GM23338 (cell line): ENCODE measurements around the gene TJP1. TPM values are rescaled to one million over a fixed set of nuclear protein-coding genes. Genes with fewer than 3 reads are reported as not detected.

Source experiments
- ATAC-seq: fragments of 200-7000 bp; cut with Tn5 transposase; 3 replicates; pipeline ENCODE4 v1.9.1; 2020
- DNase-seq: peaks from one replicate; pipeline ENCODE4 v3.0.0-alpha.2; 2015; ENCODE audit warnings: low spot score
- H2AFZ ChIP-seq: fragments of 200-600 bp; sonication (generic); 2 replicates; pipeline ENCODE4 v1.8.0; 2016; ENCODE audit warnings: antibody characterized with exemption, mild to moderate bottlenecking, moderate library complexity
- H3F3A ChIP-seq: fragments of 200-600 bp; sonication (generic); replicated peaks from 2 replicates; pipeline ENCODE4 v1.8.0; 2017; ENCODE audit warnings: antibody characterized with exemption, mixed run types, low read depth
- H3K27ac ChIP-seq: fragments of 200-600 bp; sonication (generic); 2 replicates; pipeline ENCODE4 v1.6.1; 2016; ENCODE audit warnings: low read depth
- H3K27me3 ChIP-seq: fragments of 200-600 bp; sonication (generic); 2 replicates; pipeline ENCODE4 v1.8.0; 2016; ENCODE audit warnings: mild to moderate bottlenecking, mixed run types, moderate library complexity; ENCODE audit not compliant: insufficient read depth
- H3K36me3 ChIP-seq: fragments of 200-600 bp; sonication (generic); 2 replicates; pipeline ENCODE4 v1.8.0; 2016; ENCODE audit warnings: mild to moderate bottlenecking; ENCODE audit not compliant: insufficient read depth
- H3K4me1 ChIP-seq: fragments of 200-600 bp; sonication (generic); 2 replicates; pipeline ENCODE4 v1.8.0; 2016; ENCODE audit warnings: mild to moderate bottlenecking, moderate library complexity; ENCODE audit not compliant: insufficient read depth
- H3K4me2 ChIP-seq: fragments of 200-600 bp; sonication (generic); 2 replicates; pipeline ENCODE4 v1.7.1; 2017; ENCODE audit warnings: mixed run types
- H3K4me3 ChIP-seq: fragments of 200-600 bp; sonication (generic); 2 replicates; pipeline ENCODE4 v1.6.1; 2016; ENCODE audit warnings: mixed run types
- H3K79me2 ChIP-seq: fragments of 200-600 bp; sonication (generic); replicated peaks from 2 replicates; pipeline ENCODE4 v1.8.0; 2017; ENCODE audit warnings: mild to moderate bottlenecking; ENCODE audit not compliant: insufficient read depth
- H3K9me2 ChIP-seq: fragments of 200-600 bp; sonication (generic); 2 replicates; pipeline ENCODE4 v1.8.0; 2017; ENCODE audit not compliant: insufficient read depth
- H4K20me1 ChIP-seq: fragments of 200-600 bp; sonication (generic); replicated peaks from 2 replicates; pipeline ENCODE4 v1.8.0; 2017; ENCODE audit warnings: mild to moderate bottlenecking; ENCODE audit not compliant: insufficient read depth
- H3K27ac Mint-ChIP-seq: 2 replicates; pipeline ENCODE4 v1.8.0; 2020; ENCODE audit warnings: inconsistent platforms, mild to moderate bottlenecking, moderate library complexity, mixed read lengths
- H3K27me3 Mint-ChIP-seq: 3 replicates; pipeline ENCODE4 v1.8.0; 2022; ENCODE audit warnings: low read depth, mild to moderate bottlenecking, moderate library complexity, mixed read lengths, inconsistent platforms; ENCODE audit not compliant: insufficient read depth, poor library complexity
- H3K36me3 Mint-ChIP-seq: 3 replicates; pipeline ENCODE4 v1.8.0; 2021; ENCODE audit warnings: low read depth, mild to moderate bottlenecking, inconsistent platforms, moderate library complexity, mixed read lengths
- H3K4me1 Mint-ChIP-seq: 3 replicates; pipeline ENCODE4 v1.8.0; 2020; ENCODE audit warnings: mild to moderate bottlenecking, inconsistent platforms, mixed read lengths
- H3K4me3 Mint-ChIP-seq: 3 replicates; pipeline ENCODE4 v1.8.0; 2021; ENCODE audit warnings: moderate library complexity, mild to moderate bottlenecking, inconsistent platforms, mixed read lengths
- H3K9me3 Mint-ChIP-seq: 3 replicates; pipeline ENCODE4 v1.8.0; 2020; ENCODE audit warnings: moderate library complexity, mild to moderate bottlenecking, inconsistent platforms, mixed read lengths
- EZH2 ChIP-seq: fragments of 200-600 bp; sonication (generic); IDR thresholded peaks from one replicate; pipeline ENCODE4 v1.8.0; 2017; ENCODE audit warnings: antibody characterized with exemption, mild to moderate bottlenecking, low read depth; ENCODE audit not compliant: unreplicated experiment
- EZH2phosphoT487 ChIP-seq: fragments of 200-600 bp; sonication (generic); IDR thresholded peaks from one replicate; pipeline ENCODE4 v1.8.1; 2018; ENCODE audit warnings: antibody characterized with exemption; ENCODE audit not compliant: unreplicated experiment
- JUNB ChIP-seq: IDR thresholded peaks from one replicate; pipeline ENCODE4 v1.6.1; 2016; ENCODE audit warnings: antibody characterized with exemption; ENCODE audit not compliant: unreplicated experiment
- NANOG ChIP-seq: IDR thresholded peaks from 2 replicates; pipeline ENCODE4 v1.6.1; 2016; ENCODE audit warnings: antibody characterized with exemption, borderline replicate concordance
- STAT1 ChIP-seq: IDR thresholded peaks from one replicate; pipeline ENCODE4 v1.6.1; 2016; ENCODE audit warnings: antibody characterized with exemption; ENCODE audit not compliant: unreplicated experiment
- ZNF114 ChIP-seq: fragments of 250-450 bp; sonication (Bioruptor Pico); IDR thresholded peaks from 2 replicates; pipeline ENCODE4 v1.5.0; 2020; ENCODE audit warnings: mild to moderate bottlenecking, moderate library complexity
- ZNF331 ChIP-seq: fragments of 250-450 bp; sonication (Bioruptor Pico); IDR thresholded peaks from 2 replicates; pipeline ENCODE4 v1.5.0; 2020; ENCODE audit warnings: low read depth, mild to moderate bottlenecking, moderate library complexity
- polyA plus RNA-seq: library from polyadenylated mRNA; unstranded; fragments of >200 nt; fragmentation: Nextera tagmentation; extraction: Ambion mirVana; gene quantifications from 2 replicates; pipeline ENCODE4 v1.2.1, GENCODE V29; 2016
- total RNA-seq: library from RNA; depleted of rRNA; stranded (reverse); fragments of >200 nt; shearing (Covaris generic); gene quantifications from 2 replicates; pipeline ENCODE4 v1.2.3, GENCODE V29; 2014
- TF ChIP-seq, protein P1 (sequence below), 2 experiments: fragments of 200-600 bp in 1 of 2; sonication (generic) in 1 of 2; conservative IDR thresholded peaks; 2 replicates each; pipeline versions ENCODE4 v1.5.1 to v1.6.1; 2016 to 2017; ENCODE audit warnings: antibody characterized with exemption in 2 of 2, low read depth in 2 of 2, mild to moderate bottlenecking in 2 of 2, moderate library complexity in 1 of 2
- TF ChIP-seq, protein P2 (sequence below): IDR thresholded peaks from 2 replicates; pipeline ENCODE4 v1.6.1; 2016; ENCODE audit warnings: antibody characterized with exemption
- TF ChIP-seq, protein P3 (sequence below): fragments of 250-450 bp; sonication (Bioruptor Pico); IDR thresholded peaks from 2 replicates; pipeline ENCODE4 v1.5.0; 2020; ENCODE audit warnings: mild to moderate bottlenecking, moderate library complexity

The TJP1 gene
- total and polyA plus RNA-seq, 2 experiments from 2014 or later: 76.2 to 116 TPM

DNA sequence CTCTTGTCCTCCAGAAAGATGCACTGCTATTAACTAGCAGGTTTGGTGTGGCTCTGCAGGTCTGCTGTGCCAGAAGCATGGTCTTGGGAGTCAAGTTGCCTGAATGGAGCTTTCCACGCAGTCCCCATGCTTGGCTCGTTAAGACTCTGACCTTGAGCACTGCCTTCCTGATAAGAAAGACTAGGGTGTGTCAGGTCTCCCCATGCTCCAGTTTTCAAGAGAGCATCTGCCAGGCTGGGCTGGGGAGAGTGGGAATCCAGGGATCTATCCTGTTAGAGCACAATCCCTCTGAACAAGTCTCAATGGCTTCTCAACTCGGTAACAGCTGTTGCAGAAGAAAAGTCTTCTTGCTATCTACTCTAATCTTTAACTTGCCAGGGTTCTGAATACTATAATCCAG, 98.2 kb downstream of the TJP1 start:
- Histone ChIP-seq H3F3A (no peaks in the 10 kb centered on the region), H3K4me3 (no peak overlapping the region), H3K27me3 (no peaks in the 10 kb centered on the region), H3K9me2 (no peaks in the 10 kb centered on the region), H3K36me3 (peaks cover 69% of the 10 kb centered on the region), H3K4me1 (no peaks in the 10 kb centered on the region), H2AFZ (no peak overlapping the region), H3K27ac (no peak overlapping the region), H3K4me2 (no peak overlapping the region), H4K20me1 (no peaks in the 10 kb centered on the region), H3K79me2 (no peaks in the 10 kb centered on the region)
- peaks cover 2% of the 10 kb centered on the region for H3K27me3 Mint-ChIP-seq
- peaks cover 24% of the 10 kb centered on the region for H3K9me3 Mint-ChIP-seq
- H3K36me3 Mint-ChIP-seq: peaks cover 96% of the 10 kb centered on the region
- H3K4me1 Mint-ChIP-seq: no peaks in the 10 kb centered on the region
- TF ChIP-seq STAT1: no peak
- H3K27ac Mint-ChIP-seq: no peak overlapping the region
- no peak overlapping the region for H3K4me3 Mint-ChIP-seq
- ATAC-seq (no peak), DNase-seq (no peak)

DNA sequence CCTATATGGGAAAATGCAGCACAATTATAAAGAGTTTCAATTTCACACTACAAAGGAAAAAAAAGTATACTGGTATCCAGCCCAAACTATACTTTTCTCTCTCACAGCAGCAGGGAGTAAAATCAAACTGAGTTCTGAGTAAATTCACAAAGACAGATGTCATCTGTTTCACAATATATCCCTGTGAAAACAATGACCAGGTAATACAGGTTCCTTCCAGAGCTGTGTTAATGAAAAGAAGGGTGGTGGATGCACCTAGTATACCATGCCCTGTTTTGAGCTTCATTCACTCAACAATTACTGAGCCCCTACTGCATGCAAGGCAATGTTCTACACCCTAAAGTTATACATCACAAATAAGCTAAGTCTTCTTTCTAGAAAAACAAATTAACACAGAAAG, 108.5 kb downstream of the TJP1 start:
- Histone ChIP-seq H3F3A (no peaks in the 10 kb centered on the region; the same call in 1 of the 2 replicates), H3K27me3 (no peaks in the 10 kb centered on the region), H3K27ac (no peak overlapping the region), H3K4me2 (no peak overlapping the region), H4K20me1 (peaks cover 12% of the 10 kb centered on the region; the same call in 1 of the 2 replicates), H3K36me3 (peaks cover 40% of the 10 kb centered on the region; the same call in 1 of the 2 replicates), H2AFZ (no peak overlapping the region), H3K4me3 (no peak overlapping the region), H3K79me2 (no peaks in the 10 kb centered on the region), H3K4me1 (no peaks in the 10 kb centered on the region), H3K9me2 (no peaks in the 10 kb centered on the region)
- Mint-ChIP-seq H3K4me1 (no peaks in the 10 kb centered on the region), H3K9me3 (no peaks in the 10 kb centered on the region; the same call in 2 of the 3 replicates), H3K27ac (no peak overlapping the region), H3K4me3 (no peak overlapping the region), H3K27me3 (peaks cover 6% of the 10 kb centered on the region), H3K36me3 (peaks cover 67% of the 10 kb centered on the region)
- DNase-seq (no peak), ATAC-seq (no peak)
- TF ChIP-seq EZH2 (no peak), NANOG (no peak), ZNF331 (CRISPR knock-in tag) (no peak), EZH2phosphoT487 (no peak), JUNB (no peak), STAT1 (no peak), ZNF114 (CRISPR knock-in tag) (no peak)
- TF ChIP-seq, protein P1, sequence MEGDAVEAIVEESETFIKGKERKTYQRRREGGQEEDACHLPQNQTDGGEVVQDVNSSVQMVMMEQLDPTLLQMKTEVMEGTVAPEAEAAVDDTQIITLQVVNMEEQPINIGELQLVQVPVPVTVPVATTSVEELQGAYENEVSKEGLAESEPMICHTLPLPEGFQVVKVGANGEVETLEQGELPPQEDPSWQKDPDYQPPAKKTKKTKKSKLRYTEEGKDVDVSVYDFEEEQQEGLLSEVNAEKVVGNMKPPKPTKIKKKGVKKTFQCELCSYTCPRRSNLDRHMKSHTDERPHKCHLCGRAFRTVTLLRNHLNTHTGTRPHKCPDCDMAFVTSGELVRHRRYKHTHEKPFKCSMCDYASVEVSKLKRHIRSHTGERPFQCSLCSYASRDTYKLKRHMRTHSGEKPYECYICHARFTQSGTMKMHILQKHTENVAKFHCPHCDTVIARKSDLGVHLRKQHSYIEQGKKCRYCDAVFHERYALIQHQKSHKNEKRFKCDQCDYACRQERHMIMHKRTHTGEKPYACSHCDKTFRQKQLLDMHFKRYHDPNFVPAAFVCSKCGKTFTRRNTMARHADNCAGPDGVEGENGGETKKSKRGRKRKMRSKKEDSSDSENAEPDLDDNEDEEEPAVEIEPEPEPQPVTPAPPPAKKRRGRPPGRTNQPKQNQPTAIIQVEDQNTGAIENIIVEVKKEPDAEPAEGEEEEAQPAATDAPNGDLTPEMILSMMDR (conservative IDR thresholded peaks at IDR 0.05; ENCODE audit: low read depth in 2 of 2): no peak
- TF ChIP-seq, protein P2, sequence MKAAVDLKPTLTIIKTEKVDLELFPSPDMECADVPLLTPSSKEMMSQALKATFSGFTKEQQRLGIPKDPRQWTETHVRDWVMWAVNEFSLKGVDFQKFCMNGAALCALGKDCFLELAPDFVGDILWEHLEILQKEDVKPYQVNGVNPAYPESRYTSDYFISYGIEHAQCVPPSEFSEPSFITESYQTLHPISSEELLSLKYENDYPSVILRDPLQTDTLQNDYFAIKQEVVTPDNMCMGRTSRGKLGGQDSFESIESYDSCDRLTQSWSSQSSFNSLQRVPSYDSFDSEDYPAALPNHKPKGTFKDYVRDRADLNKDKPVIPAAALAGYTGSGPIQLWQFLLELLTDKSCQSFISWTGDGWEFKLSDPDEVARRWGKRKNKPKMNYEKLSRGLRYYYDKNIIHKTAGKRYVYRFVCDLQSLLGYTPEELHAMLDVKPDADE: no peak
- TF ChIP-seq, protein P3, sequence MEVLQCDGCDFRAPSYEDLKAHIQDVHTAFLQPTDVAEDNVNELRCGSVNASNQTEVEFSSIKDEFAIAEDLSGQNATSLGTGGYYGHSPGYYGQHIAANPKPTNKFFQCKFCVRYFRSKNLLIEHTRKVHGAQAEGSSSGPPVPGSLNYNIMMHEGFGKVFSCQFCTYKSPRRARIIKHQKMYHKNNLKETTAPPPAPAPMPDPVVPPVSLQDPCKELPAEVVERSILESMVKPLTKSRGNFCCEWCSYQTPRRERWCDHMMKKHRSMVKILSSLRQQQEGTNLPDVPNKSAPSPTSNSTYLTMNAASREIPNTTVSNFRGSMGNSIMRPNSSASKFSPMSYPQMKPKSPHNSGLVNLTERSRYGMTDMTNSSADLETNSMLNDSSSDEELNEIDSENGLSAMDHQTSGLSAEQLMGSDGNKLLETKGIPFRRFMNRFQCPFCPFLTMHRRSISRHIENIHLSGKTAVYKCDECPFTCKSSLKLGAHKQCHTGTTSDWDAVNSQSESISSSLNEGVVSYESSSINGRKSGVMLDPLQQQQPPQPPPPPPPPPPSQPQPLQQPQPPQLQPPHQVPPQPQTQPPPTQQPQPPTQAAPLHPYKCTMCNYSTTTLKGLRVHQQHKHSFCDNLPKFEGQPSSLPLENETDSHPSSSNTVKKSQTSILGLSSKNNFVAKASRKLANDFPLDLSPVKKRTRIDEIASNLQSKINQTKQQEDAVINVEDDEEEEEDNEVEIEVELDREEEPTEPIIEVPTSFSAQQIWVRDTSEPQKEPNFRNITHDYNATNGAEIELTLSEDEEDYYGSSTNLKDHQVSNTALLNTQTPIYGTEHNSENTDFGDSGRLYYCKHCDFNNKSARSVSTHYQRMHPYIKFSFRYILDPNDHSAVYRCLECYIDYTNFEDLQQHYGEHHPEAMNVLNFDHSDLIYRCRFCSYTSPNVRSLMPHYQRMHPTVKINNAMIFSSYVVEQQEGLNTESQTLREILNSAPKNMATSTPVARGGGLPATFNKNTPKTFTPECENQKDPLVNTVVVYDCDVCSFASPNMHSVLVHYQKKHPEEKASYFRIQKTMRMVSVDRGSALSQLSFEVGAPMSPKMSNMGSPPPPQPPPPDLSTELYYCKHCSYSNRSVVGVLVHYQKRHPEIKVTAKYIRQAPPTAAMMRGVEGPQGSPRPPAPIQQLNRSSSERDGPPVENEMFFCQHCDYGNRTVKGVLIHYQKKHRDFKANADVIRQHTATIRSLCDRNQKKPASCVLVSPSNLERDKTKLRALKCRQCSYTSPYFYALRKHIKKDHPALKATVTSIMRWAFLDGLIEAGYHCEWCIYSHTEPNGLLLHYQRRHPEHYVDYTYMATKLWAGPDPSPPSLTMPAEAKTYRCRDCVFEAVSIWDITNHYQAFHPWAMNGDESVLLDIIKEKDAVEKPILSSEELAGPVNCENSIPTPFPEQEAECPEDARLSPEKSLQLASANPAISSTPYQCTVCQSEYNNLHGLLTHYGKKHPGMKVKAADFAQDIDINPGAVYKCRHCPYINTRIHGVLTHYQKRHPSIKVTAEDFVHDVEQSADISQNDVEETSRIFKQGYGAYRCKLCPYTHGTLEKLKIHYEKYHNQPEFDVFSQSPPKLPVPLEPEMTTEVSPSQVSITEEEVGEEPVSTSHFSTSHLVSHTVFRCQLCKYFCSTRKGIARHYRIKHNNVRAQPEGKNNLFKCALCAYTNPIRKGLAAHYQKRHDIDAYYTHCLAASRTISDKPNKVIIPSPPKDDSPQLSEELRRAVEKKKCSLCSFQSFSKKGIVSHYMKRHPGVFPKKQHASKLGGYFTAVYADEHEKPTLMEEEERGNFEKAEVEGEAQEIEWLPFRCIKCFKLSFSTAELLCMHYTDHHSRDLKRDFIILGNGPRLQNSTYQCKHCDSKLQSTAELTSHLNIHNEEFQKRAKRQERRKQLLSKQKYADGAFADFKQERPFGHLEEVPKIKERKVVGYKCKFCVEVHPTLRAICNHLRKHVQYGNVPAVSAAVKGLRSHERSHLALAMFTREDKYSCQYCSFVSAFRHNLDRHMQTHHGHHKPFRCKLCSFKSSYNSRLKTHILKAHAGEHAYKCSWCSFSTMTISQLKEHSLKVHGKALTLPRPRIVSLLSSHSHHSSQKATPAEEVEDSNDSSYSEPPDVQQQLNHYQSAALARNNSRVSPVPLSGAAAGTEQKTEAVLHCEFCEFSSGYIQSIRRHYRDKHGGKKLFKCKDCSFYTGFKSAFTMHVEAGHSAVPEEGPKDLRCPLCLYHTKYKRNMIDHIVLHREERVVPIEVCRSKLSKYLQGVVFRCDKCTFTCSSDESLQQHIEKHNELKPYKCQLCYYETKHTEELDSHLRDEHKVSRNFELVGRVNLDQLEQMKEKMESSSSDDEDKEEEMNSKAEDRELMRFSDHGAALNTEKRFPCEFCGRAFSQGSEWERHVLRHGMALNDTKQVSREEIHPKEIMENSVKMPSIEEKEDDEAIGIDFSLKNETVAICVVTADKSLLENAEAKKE: no peak
